CMK (cell line): ENCODE data around the gene MXD3.
"Not testable (repeated sequence)": the region's sequence is repeated elsewhere in the genome, so short reads cannot be mapped to it uniquely, and the experiment has no call there.

Experiments used
- DNase-seq: peaks from one replicate; pipeline ENCODE4 v3.0.0-alpha.2; 2010; ENCODE audit warnings: low read depth

Gene MXD3

DNA sequence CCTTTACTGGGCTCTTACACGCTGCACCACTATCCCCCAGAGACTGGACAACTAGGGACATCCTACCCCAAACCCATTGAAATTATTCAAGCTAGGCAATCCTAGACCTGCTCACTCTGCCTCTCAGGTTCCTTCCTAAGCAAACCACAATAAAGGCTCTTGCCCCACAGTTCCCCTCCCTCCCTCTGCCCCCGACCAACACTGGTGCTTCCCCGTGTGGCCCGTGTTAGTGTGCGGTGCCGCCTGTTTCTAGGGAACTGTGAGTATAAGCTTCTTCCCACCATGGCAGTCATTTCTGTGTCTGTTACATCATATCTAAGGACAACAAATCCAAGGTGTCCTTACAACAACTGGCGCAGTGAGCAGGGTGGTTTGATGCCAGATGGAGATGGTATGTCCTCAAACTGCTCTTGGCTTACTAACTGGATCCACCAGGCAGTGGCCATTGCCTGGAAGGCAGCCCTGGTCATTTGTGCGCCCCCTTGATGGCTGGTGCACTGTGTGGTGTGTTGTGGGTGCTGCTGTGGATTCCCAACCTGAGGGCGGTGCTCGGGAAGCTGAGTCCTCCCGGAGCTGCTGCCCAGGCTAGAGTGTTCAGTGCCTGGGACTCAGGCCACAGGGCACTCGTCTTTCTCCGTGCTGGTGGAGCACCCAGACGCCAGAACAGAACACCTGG, 8.4 kb upstream of the MXD3 start:
- DNase-seq, result no peak

DNA sequence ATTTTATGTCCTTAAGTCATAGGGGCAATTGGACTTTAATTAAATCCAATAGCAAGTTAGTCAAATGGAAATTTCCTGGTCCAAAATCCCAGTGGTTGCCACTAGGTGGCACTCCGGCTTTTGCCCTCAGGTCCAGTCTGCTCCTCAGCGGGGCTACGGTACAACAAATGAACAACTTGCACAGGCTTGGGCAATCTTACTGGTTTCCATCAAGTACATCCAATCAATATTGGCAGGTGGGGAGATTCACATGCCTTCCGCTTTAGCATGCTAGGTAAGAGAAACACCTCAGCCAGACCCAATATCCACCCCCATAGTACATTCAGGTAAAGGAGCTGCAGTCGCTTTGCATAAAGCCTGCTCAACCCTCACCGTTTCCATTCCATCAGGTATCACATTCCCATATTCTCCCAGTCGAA, 6.3 kb upstream of the MXD3 start:
- no peak for DNase-seq

GRCh38 chr5:177316005-177316404, 4.3 kb upstream of the MXD3 start:
- no peak for DNase-seq

DNA sequence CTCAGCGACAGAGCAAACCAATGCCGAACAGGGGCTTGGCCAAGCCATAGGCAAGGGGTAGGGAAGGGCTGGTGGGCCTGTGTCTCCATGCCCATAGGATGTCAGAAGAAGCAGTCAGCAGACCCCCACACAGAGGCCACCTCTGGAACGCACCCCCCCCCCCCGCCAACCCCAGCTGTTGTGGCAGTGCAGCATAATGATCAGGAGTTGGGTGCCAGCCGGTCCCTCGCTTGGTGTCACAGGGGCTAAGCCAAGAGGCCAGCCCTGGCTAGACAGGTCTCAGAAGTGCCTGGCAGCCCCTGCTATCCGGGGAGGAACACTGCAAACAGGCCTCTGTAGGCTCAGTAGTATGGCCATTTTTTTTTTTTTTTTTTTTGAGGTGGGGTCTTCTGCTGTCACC, 3.7 kb upstream of the MXD3 start:
- no peak for DNase-seq

GRCh38 chr5:177314376-177315342, 3.0 kb upstream of the MXD3 start:
- no peak for DNase-seq

DNA sequence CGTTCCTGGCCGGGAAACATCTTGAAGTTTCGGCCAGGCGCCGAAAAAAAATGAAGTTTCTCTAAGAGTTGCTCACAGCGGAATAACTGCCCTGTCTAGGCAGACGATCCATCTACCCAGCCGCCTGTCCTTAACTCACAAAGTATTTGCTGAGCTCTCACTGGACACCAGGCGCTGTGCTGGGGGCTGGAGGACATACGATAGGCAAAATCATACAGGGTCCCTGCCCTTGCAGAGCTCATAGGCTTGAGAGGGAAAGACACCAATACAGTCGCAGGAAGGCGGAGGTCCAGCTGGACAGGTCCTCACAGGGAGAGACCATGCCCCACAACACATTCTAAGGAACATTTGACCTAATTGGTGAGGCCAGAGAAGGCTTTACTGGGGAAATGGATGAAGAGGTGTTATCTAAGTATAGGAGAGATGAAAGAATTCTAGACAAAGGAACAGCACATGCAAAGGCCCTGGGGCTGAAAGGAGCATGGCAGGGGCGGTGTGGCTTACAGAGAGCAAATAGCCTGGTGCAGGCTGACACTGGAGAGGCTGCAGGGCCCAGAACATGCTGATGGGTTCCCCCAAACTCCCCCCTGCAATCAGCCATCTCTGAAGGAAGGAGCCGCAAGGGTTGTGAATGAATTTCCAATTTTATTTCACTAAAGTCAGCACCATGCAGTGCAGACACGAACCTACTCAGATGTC, 2.0 kb upstream of the MXD3 start:
- no peak for DNase-seq

DNA sequence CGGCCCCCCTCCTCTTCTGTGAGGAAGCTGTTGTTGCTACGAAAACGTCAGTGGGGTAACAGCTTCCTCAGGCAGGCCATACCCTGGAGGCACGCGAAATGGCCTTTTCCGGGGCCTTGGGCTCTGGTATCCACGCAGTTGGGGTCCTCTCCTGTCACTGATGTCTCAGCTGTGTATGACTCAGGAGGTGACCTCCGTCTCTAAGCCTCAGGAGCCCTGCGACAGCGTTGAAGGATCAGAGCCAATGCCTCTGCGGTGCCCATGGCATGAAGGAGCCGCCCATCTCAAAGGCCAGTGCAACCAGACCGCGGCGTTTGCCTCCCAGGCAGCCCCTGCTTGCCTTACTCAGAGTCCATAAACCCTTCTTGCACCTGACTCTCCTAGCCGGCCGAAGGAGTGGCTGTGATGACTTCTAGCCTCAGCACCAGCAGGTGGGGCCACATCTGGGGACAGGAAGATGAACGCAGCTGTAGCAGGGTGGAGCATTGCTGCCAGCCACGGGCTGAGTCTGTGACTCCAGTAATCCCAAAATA, 1.0 kb upstream of the MXD3 start:
- no peak for DNase-seq

- DNase-seq, result no peak
Observed at GRCh38 chr5:177311392-177311722, 341 bp downstream of the MXD3 start.

- no peak for DNase-seq
Observed at GRCh38 chr5:177310757-177311391, 824 bp downstream of the MXD3 start.

- no peak for DNase-seq
Observed at GRCh38 chr5:177310332-177310731, 1.4 kb downstream of the MXD3 start.

DNA sequence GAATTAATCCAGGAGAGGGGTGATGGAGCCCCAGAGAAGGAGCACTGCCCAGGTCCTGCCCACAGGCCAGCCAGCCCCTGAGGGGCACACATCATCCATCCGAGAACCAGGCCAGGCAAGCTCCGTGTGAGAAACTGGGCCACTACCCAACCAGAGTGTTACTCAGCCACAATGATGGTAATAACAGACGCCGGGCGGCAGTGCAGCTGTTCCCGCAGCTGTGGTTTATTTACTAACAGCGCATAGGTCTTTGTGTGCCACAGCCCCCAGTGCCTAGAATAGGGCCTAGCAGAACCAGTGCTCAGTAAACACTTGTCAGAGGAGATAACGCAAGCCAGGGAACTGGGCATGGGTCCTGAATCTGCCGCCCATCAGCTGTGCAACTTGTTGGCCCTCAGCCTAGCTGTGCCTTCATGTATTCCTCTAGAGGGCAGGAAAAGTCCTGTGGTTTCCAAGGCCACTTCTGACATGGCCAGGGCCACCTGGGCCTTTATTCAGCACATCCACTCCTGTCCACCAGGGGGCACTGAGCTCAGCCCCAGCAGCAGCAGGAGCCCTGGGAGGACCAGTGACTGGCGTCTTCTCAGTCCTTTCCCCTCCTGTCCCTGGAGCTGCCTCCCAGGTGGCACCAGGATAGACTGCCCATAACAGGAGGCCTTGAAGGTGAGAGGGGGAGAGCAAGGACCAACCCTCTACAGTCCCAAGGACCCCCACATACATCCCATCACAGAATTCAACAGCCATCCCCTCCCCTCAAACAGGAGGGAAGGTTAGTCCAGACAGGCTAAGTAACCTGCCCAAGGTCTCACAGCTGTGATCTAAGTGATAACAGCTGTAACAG, 2.1 kb downstream of the MXD3 start:
- DNase-seq, result no peak

DNA sequence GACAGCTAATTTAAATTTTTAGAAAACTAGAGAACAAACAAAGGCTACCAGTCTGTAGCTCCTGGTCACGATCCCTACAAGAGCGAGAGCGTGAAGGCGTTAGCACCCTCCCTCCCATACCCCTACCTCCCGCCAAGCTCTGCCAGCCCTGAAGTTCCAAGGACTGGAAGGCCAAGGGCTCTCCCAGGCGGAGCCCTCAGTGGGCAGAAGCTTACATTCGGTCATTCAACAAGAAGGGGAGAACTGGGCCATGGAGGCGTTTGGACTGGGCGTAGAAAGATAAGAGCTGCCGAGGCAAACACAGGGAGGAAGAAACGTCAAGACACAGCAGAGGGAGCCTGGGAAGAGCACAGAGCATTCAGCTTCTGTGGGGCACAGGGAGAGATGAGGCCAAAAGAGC, 3.0 kb downstream of the MXD3 start:
- no peak for DNase-seq

DNA sequence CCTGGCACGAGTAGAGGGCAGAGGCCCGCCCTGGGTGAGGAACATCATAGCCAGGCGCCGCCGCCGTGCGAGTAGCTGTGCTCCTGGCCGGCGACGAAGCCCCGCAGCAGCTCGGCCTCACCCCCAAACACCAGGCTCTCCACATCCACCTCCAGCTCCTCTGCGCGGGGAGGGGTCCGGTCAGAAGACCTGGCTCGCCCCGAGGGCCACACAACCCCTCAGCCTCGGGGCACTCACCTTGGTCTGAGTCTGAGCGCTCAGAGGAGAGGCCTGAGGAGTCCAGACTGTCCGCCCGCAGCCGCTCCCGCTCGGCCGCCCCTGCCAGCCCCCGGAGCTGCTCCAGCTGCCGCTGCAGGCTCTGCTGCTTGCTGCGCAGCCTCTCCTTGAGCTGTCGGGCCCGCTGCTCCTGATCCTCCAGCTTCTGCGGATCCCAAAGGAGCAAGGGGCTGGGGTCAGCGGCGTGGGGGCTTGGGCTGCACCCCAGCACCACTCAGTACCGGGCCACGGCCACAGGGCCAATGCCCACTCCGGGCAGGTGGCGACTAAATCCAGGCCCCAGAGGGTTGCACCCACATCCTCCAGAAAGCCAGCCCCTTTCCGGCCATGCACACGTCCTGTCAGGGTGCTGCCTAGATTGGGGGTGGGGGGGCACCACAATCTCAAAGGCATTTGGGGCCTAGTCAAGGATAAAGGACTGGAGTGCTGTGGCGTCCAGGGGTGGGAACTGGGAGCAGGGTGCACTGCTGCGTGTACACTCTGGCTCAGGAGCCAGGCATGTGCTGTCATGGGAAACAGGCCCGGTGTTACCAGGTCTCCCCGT, 3.9 kb downstream of the MXD3 start:
- DNase-seq, result no peak

GRCh38 chr5:177306674-177307543, 4.8 kb downstream of the MXD3 start:
- DNase-seq, result no peak

- not testable (repeated sequence) for DNase-seq
Observed at GRCh38 chr5:177306103-177306640, 5.5 kb downstream of the MXD3 start.

DNA sequence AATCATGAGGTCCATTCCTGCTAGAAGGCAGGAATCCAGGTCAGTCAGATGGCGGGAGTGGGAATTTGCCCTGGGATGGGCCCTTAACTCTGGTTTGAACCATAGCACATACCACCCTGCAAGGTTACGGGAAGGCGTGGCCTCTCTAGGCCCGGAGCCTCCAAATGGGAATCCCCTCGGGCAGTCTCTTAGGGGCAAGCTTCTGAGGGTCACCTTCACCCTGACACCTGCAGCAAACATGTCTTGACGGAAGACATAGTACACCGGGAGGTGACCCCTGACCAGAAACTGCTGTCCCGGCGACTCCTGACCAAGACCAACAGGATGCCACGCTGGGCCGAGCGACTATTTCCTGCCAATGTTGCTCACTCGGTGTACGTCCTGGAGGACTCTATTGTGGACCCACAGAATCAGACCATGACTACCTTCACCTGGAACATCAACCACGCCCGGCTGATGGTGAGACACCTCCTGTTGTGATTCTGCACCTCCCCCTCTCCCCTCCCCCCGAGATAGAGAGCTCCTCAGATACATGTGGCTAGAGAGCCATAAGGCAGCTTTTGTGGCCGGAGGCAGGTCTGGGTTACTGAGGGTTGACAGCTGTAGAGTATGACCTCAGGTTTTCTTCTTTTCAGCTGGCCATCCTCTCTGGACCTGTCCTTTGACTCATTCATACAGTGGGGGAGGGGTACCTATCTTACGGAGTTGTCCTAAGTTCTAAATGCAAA, 7.1 kb downstream of the MXD3 start:
- DNase-seq, result no peak

GRCh38 chr5:177303925-177304391, 7.7 kb downstream of the MXD3 start:
- DNase-seq, result no peak
